SK-N-MC (cell line): ENCODE measurements around the gene PSMF1.

ENCODE experiments used
- DNase-seq: peaks from one replicate; pipeline ENCODE4 v3.0.0-alpha.2; 2011; ENCODE audit warnings: low read depth, low spot score
- H3K27ac ChIP-seq: fragments of 200-600 bp; sonication (generic); 2 replicates; pipeline ENCODE4 v1.5.1; 2016; ENCODE audit warnings: mixed run types
- H3K36me3 ChIP-seq: fragments of 200-600 bp; sonication (generic); 2 replicates; pipeline ENCODE4 v1.6.1; 2017; ENCODE audit warnings: antibody characterized with exemption, low read length, mixed read lengths; ENCODE audit not compliant: insufficient read depth
- H3K4me3 ChIP-seq: fragments of 200-600 bp; sonication (generic); 2 replicates; pipeline ENCODE4 v1.5.1; 2016
- H3K9ac ChIP-seq: fragments of 200-600 bp; sonication (generic); 2 replicates; pipeline ENCODE4 v1.8.0; 2017; ENCODE audit warnings: mixed run types, mixed read lengths; ENCODE audit not compliant: insufficient read length
- H3K9me3 ChIP-seq: fragments of 200-600 bp; sonication (generic); 2 replicates; pipeline ENCODE4 v1.6.1; 2017; ENCODE audit warnings: low read depth, mild to moderate bottlenecking, antibody characterized with exemption, low read length, moderate library complexity, mixed read lengths
- EZH2 ChIP-seq: fragments of 200-600 bp; sonication (generic); IDR thresholded peaks from one replicate; pipeline ENCODE4 v1.6.1; 2017; ENCODE audit warnings: antibody characterized with exemption
- FOXP2 ChIP-seq: optimal IDR thresholded peaks from 2 replicates; pipeline ENCODE3; 2011; ENCODE audit warnings: mild to moderate bottlenecking, moderate library complexity; ENCODE audit not compliant: insufficient read depth; ENCODE audit errors: extremely low read length, control extremely low read depth
- POLR2AphosphoS5 ChIP-seq: IDR thresholded peaks from 2 replicates; pipeline ENCODE4 v1.6.1; 2012; ENCODE audit warnings: mild to moderate bottlenecking, low read depth, low read length, borderline replicate concordance

Gene PSMF1

GRCh38 chr20:1174787-1175186 is 56.4 kb downstream of the PSMF1 start:
- no peak overlapping the region for H3K27ac ChIP-seq
- no peaks in the 10 kb centered on the region for H3K9me3 ChIP-seq
- no peaks in the 10 kb centered on the region; the same call in 1 of the 2 replicates for H3K36me3 ChIP-seq
- TF ChIP-seq POLR2AphosphoS5: no peak
- no peak for TF ChIP-seq EZH2
- TF ChIP-seq FOXP2: no peak
- H3K9ac ChIP-seq: no peak overlapping the region
- no peak for DNase-seq
- H3K4me3 ChIP-seq: no peak overlapping the region

GRCh38 chr20:1177680-1178079 is 59.3 kb downstream of the PSMF1 start:
- H3K36me3 ChIP-seq: no peaks in the 10 kb centered on the region
- TF ChIP-seq EZH2: no peak
- TF ChIP-seq POLR2AphosphoS5: no peak
- no peak for TF ChIP-seq FOXP2
- H3K9ac ChIP-seq: no peak overlapping the region
- no peaks in the 10 kb centered on the region for H3K9me3 ChIP-seq
- DNase-seq: no peak
- H3K27ac ChIP-seq: no peak overlapping the region
- no peak overlapping the region for H3K4me3 ChIP-seq

- no peak overlapping the region for H3K27ac ChIP-seq
- no peak overlapping the region for H3K9ac ChIP-seq
- no peak for DNase-seq
- no peak overlapping the region for H3K4me3 ChIP-seq
- no peaks in the 10 kb centered on the region for H3K9me3 ChIP-seq
- no peaks in the 10 kb centered on the region for H3K36me3 ChIP-seq
- TF ChIP-seq FOXP2 (no peak), POLR2AphosphoS5 (no peak), EZH2 (no peak)
Measured at GRCh38 chr20:1178103-1178502, 59.7 kb downstream of the PSMF1 start.

- TF ChIP-seq POLR2AphosphoS5 (no peak), FOXP2 (no peak), EZH2 (no peak)
- H3K36me3 ChIP-seq: no peaks in the 10 kb centered on the region
- H3K9ac ChIP-seq: no peak overlapping the region
- no peak overlapping the region for H3K4me3 ChIP-seq
- no peak overlapping the region for H3K27ac ChIP-seq
- no peak for DNase-seq
- H3K9me3 ChIP-seq: no peaks in the 10 kb centered on the region
Measured at GRCh38 chr20:1178623-1179022, 60.2 kb downstream of the PSMF1 start.

- no peak for DNase-seq
- Histone ChIP-seq H3K4me3 (no peak overlapping the region), H3K9me3 (no peaks in the 10 kb centered on the region), H3K9ac (no peak overlapping the region), H3K27ac (no peak overlapping the region), H3K36me3 (no peaks in the 10 kb centered on the region)
- no peak for TF ChIP-seq EZH2
- no peak for TF ChIP-seq FOXP2
- TF ChIP-seq POLR2AphosphoS5: no peak
Measured at GRCh38 chr20:1180949-1181348, 62.5 kb downstream of the PSMF1 start.

GRCh38 chr20:1182106-1182505 is 63.7 kb downstream of the PSMF1 start:
- Histone ChIP-seq H3K9me3 (no peaks in the 10 kb centered on the region), H3K4me3 (no peak overlapping the region), H3K27ac (no peak overlapping the region), H3K9ac (no peak overlapping the region), H3K36me3 (no peaks in the 10 kb centered on the region)
- no peak for TF ChIP-seq POLR2AphosphoS5
- no peak for TF ChIP-seq EZH2
- TF ChIP-seq FOXP2: no peak
- no peak for DNase-seq

GRCh38 chr20:1183153-1183552 is 64.8 kb downstream of the PSMF1 start:
- Histone ChIP-seq H3K9ac (no peak overlapping the region), H3K4me3 (no peak overlapping the region), H3K27ac (no peak overlapping the region), H3K36me3 (no peaks in the 10 kb centered on the region), H3K9me3 (no peaks in the 10 kb centered on the region)
- DNase-seq: no peak
- TF ChIP-seq POLR2AphosphoS5 (no peak), FOXP2 (no peak), EZH2 (no peak)

- H3K9me3 ChIP-seq: no peaks in the 10 kb centered on the region
- no peaks in the 10 kb centered on the region for H3K36me3 ChIP-seq
- TF ChIP-seq FOXP2 (no peak), POLR2AphosphoS5 (no peak), EZH2 (no peak)
- no peak overlapping the region for H3K9ac ChIP-seq
- DNase-seq: no peak
- no peak overlapping the region for H3K27ac ChIP-seq
- H3K4me3 ChIP-seq: no peak overlapping the region
Measured at GRCh38 chr20:1184260-1184637, 65.8 kb downstream of the PSMF1 start.

GRCh38 chr20:1184638-1185315 is 66.4 kb downstream of the PSMF1 start, which contains the start of gene TMEM74B:
Gene TMEM74B (minus strand): TSS chr20:1184981. CDS start chr20:1183801, 1,180 bp downstream.
- no peak for TF ChIP-seq POLR2AphosphoS5
- no peak for TF ChIP-seq EZH2
- no peak for TF ChIP-seq FOXP2
- DNase-seq: no peak
- Histone ChIP-seq H3K4me3 (peak within 1 kb of the TSS; percentile 47; the same call in 1 of the 2 replicates), H3K9ac (no peak within 1 kb of the TSS), H3K36me3 (no peaks in the 10 kb centered on the region), H3K9me3 (no peaks in the 10 kb centered on the region), H3K27ac (no peak within 1 kb of the TSS)
